Activated naive CD4-positive, alpha-beta T cell treated with anti-CD3 and anti-CD28 coated beads, Interleukin-2, amount 50 U/mL, for 24 hours (primary cell): ENCODE measurements around the gene NCAPD3.
"Not testable (repeated sequence)": the region's sequence is repeated elsewhere in the genome, so short reads cannot be mapped to it uniquely, and the experiment has no call there.

Experiments
- H3K27ac Mint-ChIP-seq: one replicate; pipeline ENCODE4 v1.8.0; 2021; ENCODE audit warnings: mild to moderate bottlenecking, mixed read lengths
- H3K27me3 Mint-ChIP-seq: one replicate; pipeline ENCODE4 v1.8.0; 2021; ENCODE audit warnings: mixed read lengths
- H3K36me3 Mint-ChIP-seq: one replicate; pipeline ENCODE4 v1.8.0; 2021; ENCODE audit warnings: mixed read lengths
- H3K4me1 Mint-ChIP-seq: one replicate; pipeline ENCODE4 v1.8.0; 2021; ENCODE audit warnings: mixed read lengths
- H3K4me3 Mint-ChIP-seq: one replicate; pipeline ENCODE4 v1.8.0; 2021; ENCODE audit warnings: mild to moderate bottlenecking, mixed read lengths
- H3K9me3 Mint-ChIP-seq: one replicate; pipeline ENCODE4 v1.8.0; 2021; ENCODE audit warnings: mixed read lengths

The NCAPD3 gene

GRCh38 chr11:134207538-134208239 is 16.1 kb downstream of the NCAPD3 start:
- no peaks in the 10 kb centered on the region for H3K9me3 Mint-ChIP-seq
- H3K27me3 Mint-ChIP-seq = no peaks in the 10 kb centered on the region
- peaks cover 7% of the 10 kb centered on the region for H3K4me1 Mint-ChIP-seq
- peaks cover 24% of the 10 kb centered on the region for H3K36me3 Mint-ChIP-seq
- H3K27ac Mint-ChIP-seq = no peak overlapping the region
- no peak overlapping the region for H3K4me3 Mint-ChIP-seq

GRCh38 chr11:134206185-134206584 is 17.6 kb downstream of the NCAPD3 start:
- Mint-ChIP-seq H3K4me3 (no peak overlapping the region), H3K9me3 (no peaks in the 10 kb centered on the region), H3K27me3 (no peaks in the 10 kb centered on the region), H3K27ac (no peak overlapping the region), H3K4me1 (no peaks in the 10 kb centered on the region), H3K36me3 (peaks cover 25% of the 10 kb centered on the region)

- no peaks in the 10 kb centered on the region for H3K27me3 Mint-ChIP-seq
- no peak overlapping the region for H3K4me3 Mint-ChIP-seq
- H3K4me1 Mint-ChIP-seq = no peaks in the 10 kb centered on the region
- H3K36me3 Mint-ChIP-seq = peaks cover 25% of the 10 kb centered on the region
- no peaks in the 10 kb centered on the region for H3K9me3 Mint-ChIP-seq
- H3K27ac Mint-ChIP-seq = no peak overlapping the region
Observed at GRCh38 chr11:134205729-134206128, 18.0 kb downstream of the NCAPD3 start.

GRCh38 chr11:134202661-134203060 is 21.1 kb downstream of the NCAPD3 start:
- Mint-ChIP-seq H3K27ac (no peak overlapping the region), H3K4me1 (no peaks in the 10 kb centered on the region), H3K36me3 (peaks cover 29% of the 10 kb centered on the region), H3K4me3 (no peak overlapping the region), H3K27me3 (no peaks in the 10 kb centered on the region), H3K9me3 (no peaks in the 10 kb centered on the region)

- no peak overlapping the region for H3K4me3 Mint-ChIP-seq
- no peaks in the 10 kb centered on the region for H3K9me3 Mint-ChIP-seq
- H3K36me3 Mint-ChIP-seq = peaks cover 29% of the 10 kb centered on the region
- no peaks in the 10 kb centered on the region for H3K4me1 Mint-ChIP-seq
- no peak overlapping the region for H3K27ac Mint-ChIP-seq
- H3K27me3 Mint-ChIP-seq = no peaks in the 10 kb centered on the region
Observed at GRCh38 chr11:134200688-134201087, 23.1 kb downstream of the NCAPD3 start.

- no peaks in the 10 kb centered on the region for H3K9me3 Mint-ChIP-seq
- no peak overlapping the region for H3K27ac Mint-ChIP-seq
- no peak overlapping the region for H3K4me3 Mint-ChIP-seq
- H3K36me3 Mint-ChIP-seq = peaks cover 26% of the 10 kb centered on the region
- H3K4me1 Mint-ChIP-seq = no peaks in the 10 kb centered on the region
- H3K27me3 Mint-ChIP-seq = no peaks in the 10 kb centered on the region
Observed at GRCh38 chr11:134199531-134199930, 24.2 kb downstream of the NCAPD3 start.

- no peaks in the 10 kb centered on the region for H3K27me3 Mint-ChIP-seq
- no peak overlapping the region for H3K4me3 Mint-ChIP-seq
- no peaks in the 10 kb centered on the region for H3K9me3 Mint-ChIP-seq
- no peak overlapping the region for H3K27ac Mint-ChIP-seq
- H3K36me3 Mint-ChIP-seq = peaks cover 22% of the 10 kb centered on the region
- H3K4me1 Mint-ChIP-seq = no peaks in the 10 kb centered on the region
Observed at GRCh38 chr11:134196756-134197155, 27.0 kb downstream of the NCAPD3 start.

GRCh38 chr11:134188092-134188491 is 35.7 kb downstream of the NCAPD3 start:
- H3K27ac Mint-ChIP-seq, H3K27me3 Mint-ChIP-seq, H3K4me3 Mint-ChIP-seq, H3K4me1 Mint-ChIP-seq, H3K9me3 Mint-ChIP-seq: not testable (repeated sequence)
- H3K36me3 Mint-ChIP-seq = peaks cover 53% of the 10 kb centered on the region

GRCh38 chr11:134181707-134182106 is 42.1 kb downstream of the NCAPD3 start:
- no peak overlapping the region for H3K27ac Mint-ChIP-seq
- H3K9me3 Mint-ChIP-seq = no peaks in the 10 kb centered on the region
- no peak overlapping the region for H3K4me3 Mint-ChIP-seq
- no peaks in the 10 kb centered on the region for H3K4me1 Mint-ChIP-seq
- H3K36me3 Mint-ChIP-seq = peaks cover 17% of the 10 kb centered on the region
- no peaks in the 10 kb centered on the region for H3K27me3 Mint-ChIP-seq

- no peaks in the 10 kb centered on the region for H3K27me3 Mint-ChIP-seq
- peaks cover 12% of the 10 kb centered on the region for H3K36me3 Mint-ChIP-seq
- H3K27ac Mint-ChIP-seq = no peak overlapping the region
- H3K4me1 Mint-ChIP-seq = no peaks in the 10 kb centered on the region
- no peak overlapping the region for H3K4me3 Mint-ChIP-seq
- no peaks in the 10 kb centered on the region for H3K9me3 Mint-ChIP-seq
Observed at GRCh38 chr11:134178032-134178674, 45.6 kb downstream of the NCAPD3 start.

GRCh38 chr11:134176284-134176683 is 47.5 kb downstream of the NCAPD3 start:
- H3K27me3 Mint-ChIP-seq = no peaks in the 10 kb centered on the region
- H3K4me3 Mint-ChIP-seq = no peak overlapping the region
- peaks cover 9% of the 10 kb centered on the region for H3K36me3 Mint-ChIP-seq
- H3K4me1 Mint-ChIP-seq = no peaks in the 10 kb centered on the region
- H3K27ac Mint-ChIP-seq = no peak overlapping the region
- H3K9me3 Mint-ChIP-seq = no peaks in the 10 kb centered on the region

- Mint-ChIP-seq H3K27ac (no peak overlapping the region), H3K27me3 (no peaks in the 10 kb centered on the region), H3K9me3 (no peaks in the 10 kb centered on the region), H3K4me1 (no peaks in the 10 kb centered on the region), H3K4me3 (no peak overlapping the region), H3K36me3 (peaks cover 8% of the 10 kb centered on the region)
Observed at GRCh38 chr11:134173296-134173695, 50.5 kb downstream of the NCAPD3 start.

GRCh38 chr11:134171951-134172350 is 51.8 kb downstream of the NCAPD3 start:
- Mint-ChIP-seq H3K9me3 (no peaks in the 10 kb centered on the region), H3K27me3 (no peaks in the 10 kb centered on the region), H3K36me3 (peaks cover 8% of the 10 kb centered on the region), H3K4me1 (no peaks in the 10 kb centered on the region), H3K27ac (no peak overlapping the region), H3K4me3 (no peak overlapping the region)

GRCh38 chr11:134170919-134171281 is 52.9 kb downstream of the NCAPD3 start:
- H3K27ac Mint-ChIP-seq = no peak overlapping the region
- H3K27me3 Mint-ChIP-seq = no peaks in the 10 kb centered on the region
- H3K36me3 Mint-ChIP-seq = peaks cover 4% of the 10 kb centered on the region
- H3K9me3 Mint-ChIP-seq = no peaks in the 10 kb centered on the region
- H3K4me3 Mint-ChIP-seq = no peak overlapping the region
- no peaks in the 10 kb centered on the region for H3K4me1 Mint-ChIP-seq

- Mint-ChIP-seq H3K36me3 (peaks cover 3% of the 10 kb centered on the region), H3K27ac (no peak overlapping the region), H3K27me3 (no peaks in the 10 kb centered on the region), H3K4me3 (no peak overlapping the region), H3K9me3 (no peaks in the 10 kb centered on the region), H3K4me1 (no peaks in the 10 kb centered on the region)
Observed at GRCh38 chr11:134170177-134170918, 53.4 kb downstream of the NCAPD3 start.
